Tibial nerve (tissue), 4 donors: ENCODE measurements around the gene JARID2. TPM values are rescaled to one million over a fixed set of nuclear protein-coding genes. Genes with fewer than 3 reads are reported as not detected.

Source experiments
- DNase-seq, 2 donors: peaks; one replicate each; pipeline ENCODE4 v3.0.0-alpha.2; 2019; ENCODE audit warnings: low spot score in 2 of 2
- H3K27ac ChIP-seq, 4 donors: fragments of 200-600 bp; sonication (generic) in 3 of 4; one replicate each; pipeline ENCODE4 v1.5.1; 2017 to 2019; ENCODE audit warnings: mild to moderate bottlenecking in 1 of 4
- H3K27me3 ChIP-seq, 2 donors: fragments of 200-600 bp; sonication (generic) in 1 of 2; one replicate each; pipeline versions ENCODE4 v1.5.1 to v1.6.0; 2017 to 2019
- H3K36me3 ChIP-seq, 3 donors: fragments of 200-600 bp; sonication (generic); one replicate each; pipeline ENCODE4 v1.5.1; 2018 to 2019
- H3K4me1 ChIP-seq, 4 donors: fragments of 200-600 bp; sonication (generic) in 3 of 4; one replicate each; pipeline ENCODE4 v1.5.1; 2017 to 2019
- H3K4me3 ChIP-seq, 4 donors: fragments of 200-600 bp; sonication (generic) in 3 of 4; one replicate each; pipeline ENCODE4 v1.5.1; 2017 to 2019; ENCODE audit warnings: mild to moderate bottlenecking in 1 of 4, moderate library complexity in 1 of 4
- H3K9me3 ChIP-seq, 4 donors: fragments of 200-600 bp; sonication (generic) in 3 of 4; one replicate each; pipeline ENCODE4 v1.5.1; 2017 to 2019
- CTCF ChIP-seq, 5 experiments: fragments of 200-600 bp in 3 of 5; fragments of 450-650 bp in 2 of 5; sonication (generic) in 3 of 5; IDR thresholded peaks; one replicate each; pipeline ENCODE4 v1.5.1; 2016 to 2019; ENCODE audit warnings: antibody characterized with exemption in 5 of 5, mild to moderate bottlenecking in 3 of 5, moderate library complexity in 2 of 5
- EP300 ChIP-seq, 2 donors: sonication (generic); formaldehyde crosslinking; IDR thresholded peaks; one replicate each; pipeline ENCODE4 v1.6.1; 2017; ENCODE audit warnings: antibody characterized with exemption in 2 of 2, mild to moderate bottlenecking in 1 of 2
- POLR2A ChIP-seq, 2 donors: fragments of 450-650 bp; IDR thresholded peaks; one replicate each; pipeline ENCODE4 v1.6.1; 2017; ENCODE audit warnings: antibody characterized with exemption in 2 of 2, mild to moderate bottlenecking in 2 of 2, moderate library complexity in 2 of 2
- WGBS, 2 donors: methylation state at CpG; one replicate each; pipeline ENCODE4 v1.1.5; 2018; 5-methylcytosine and 5-hydroxymethylcytosine counted together
- total RNA-seq, 4 donors: library from RNA; depleted of rRNA; stranded (reverse); fragments of >200 nt; gene quantifications; one replicate each; pipeline ENCODE4 v1.1.0, GENCODE V29; 2016

JARID2 gene
- total RNA-seq, 4 donors from 2014 or later, result 9.0 to 26.1 (median 9.8) TPM

- H3K27ac ChIP-seq, result peak overlapping the region in 2 of 4 donors; percentile 61 to 71
- H3K4me1 ChIP-seq, result peaks cover 0 to 81% (median 42%) of the 10 kb centered on the region in 4 donors
- no peak for DNase-seq
These were observed 23.8 kb downstream of the JARID2 start for GRCh38 chr6:15269619-15270018.

GRCh38 chr6:15270402-15270801, 24.5 kb downstream of the JARID2 start:
- no peak for DNase-seq
- Histone ChIP-seq H3K4me1 (peaks cover 0 to 81% (median 38%) of the 10 kb centered on the region in 4 donors), H3K36me3 (no peaks in the 10 kb centered on the region), H3K27ac (no peak overlapping the region), H3K9me3 (no peaks in the 10 kb centered on the region), H3K27me3 (no peaks in the 10 kb centered on the region), H3K4me3 (no peak overlapping the region)
- TF ChIP-seq CTCF (IDR thresholded peaks at IDR 0.05) (no peak), POLR2A (IDR thresholded peaks at IDR 0.05) (no peak), EP300 (IDR thresholded peaks at IDR 0.05) (no peak)
- 96 to 100% methylated on average over 2 of the region's 2 CpGs for WGBS, 2 donors

More at GRCh38 chr6:15269619-15270018, 23.8 kb downstream of the JARID2 start:
- 97 to 98% methylated on average over 1 of the region's 1 CpG for WGBS, 2 donors
- no peaks in the 10 kb centered on the region for H3K36me3 ChIP-seq
- H3K27me3 ChIP-seq, result no peaks in the 10 kb centered on the region
- no peak for TF ChIP-seq EP300 (IDR thresholded peaks at IDR 0.05)
- no peak for TF ChIP-seq POLR2A (IDR thresholded peaks at IDR 0.05)
- no peak for TF ChIP-seq CTCF (IDR thresholded peaks at IDR 0.05)
- H3K9me3 ChIP-seq, result no peaks in the 10 kb centered on the region
- H3K4me3 ChIP-seq, result no peak overlapping the region

- Histone ChIP-seq H3K4me1 (peaks cover 0 to 68% (median 26%) of the 10 kb centered on the region in 4 donors), H3K27ac (no peak overlapping the region), H3K27me3 (no peaks in the 10 kb centered on the region), H3K9me3 (no peaks in the 10 kb centered on the region), H3K4me3 (no peak overlapping the region), H3K36me3 (no peaks in the 10 kb centered on the region)
- DNase-seq, result no peak
- TF ChIP-seq CTCF (IDR thresholded peaks at IDR 0.05), result no peak
- no peak for TF ChIP-seq EP300 (IDR thresholded peaks at IDR 0.05)
- no peak for TF ChIP-seq POLR2A (IDR thresholded peaks at IDR 0.05)
- WGBS, 2 donors, result 93 to 100% methylated on average over 1 of the region's 1 CpG
These were observed 26.7 kb downstream of the JARID2 start for GRCh38 chr6:15272562-15272961.

- no peak overlapping the region for H3K4me3 ChIP-seq
- H3K27ac ChIP-seq, result no peak overlapping the region
- no peaks in the 10 kb centered on the region for H3K9me3 ChIP-seq
- no peaks in the 10 kb centered on the region for H3K27me3 ChIP-seq
- WGBS, 2 donors, result 72 to 74% methylated on average over 2 of the region's 2 CpGs
- TF ChIP-seq POLR2A (IDR thresholded peaks at IDR 0.05) (no peak), EP300 (IDR thresholded peaks at IDR 0.05) (peak in 1 of 2 donors; percentile 49), CTCF (IDR thresholded peaks at IDR 0.05) (peak in 1 of 5 experiments; percentile 7)
- peak in 1 of 2 donors; percentile 42 for DNase-seq
- H3K36me3 ChIP-seq, result no peaks in the 10 kb centered on the region
- peaks cover 0 to 53% (median 18%) of the 10 kb centered on the region in 4 donors for H3K4me1 ChIP-seq
These were observed 29.0 kb downstream of the JARID2 start for GRCh38 chr6:15274692-15275387.
